Fibroblast of lung (primary cell): Measurements from ENCODE around the gene ARHGDIA.

Experiments
- EZH2 ChIP-seq: IDR thresholded peaks from 2 replicates; pipeline ENCODE4 v1.5.1; 2012; ENCODE audit warnings: low read length, control low read depth, mild to moderate bottlenecking; ENCODE audit errors: missing control alignments
- TF ChIP-seq, protein P1 (sequence below), 2 donors: IDR thresholded peaks in 1 of 2; conservative IDR thresholded peaks in 1 of 2; 1 replicate in 1 of 2; 2 replicates in 1 of 2; pipeline ENCODE4 v1.5.1; 2011 to 2012; ENCODE audit warnings: low read length in 2 of 2, control low read depth in 1 of 2, inconsistent platforms in 1 of 2, low read depth in 1 of 2, mild to moderate bottlenecking in 1 of 2

DNA sequence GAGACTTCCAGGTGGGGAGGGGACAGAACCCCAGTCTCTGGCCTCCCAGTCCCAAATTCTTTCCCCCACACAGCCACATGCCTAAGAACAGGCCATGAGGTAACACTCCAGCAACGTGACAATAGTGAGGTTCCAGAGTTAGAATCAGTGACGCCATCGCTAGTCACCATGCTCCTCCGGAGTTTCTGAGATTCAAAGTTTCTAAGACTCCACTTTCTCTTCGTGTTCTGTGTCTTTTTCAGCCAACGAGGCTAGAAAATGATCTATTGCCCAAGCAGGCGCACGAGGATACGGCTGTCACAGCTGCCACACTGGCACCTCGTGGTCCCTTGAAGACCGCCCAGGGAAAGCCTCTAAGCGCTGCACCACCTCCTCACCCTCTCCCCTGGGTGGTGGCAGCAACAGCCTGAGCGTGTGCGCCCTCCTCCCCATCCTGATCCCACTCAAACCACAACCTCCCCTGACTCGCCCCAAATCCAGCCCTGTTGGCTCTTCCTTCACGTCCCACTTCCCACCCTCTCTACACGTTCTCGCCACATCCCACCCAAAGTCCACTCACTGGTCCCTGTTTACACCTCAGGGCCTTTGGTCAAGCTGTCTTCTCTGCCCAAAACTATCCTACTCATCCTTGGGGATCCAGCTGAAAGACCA lies 39.1 kb downstream of the ARHGDIA start:
- TF ChIP-seq, protein P1, sequence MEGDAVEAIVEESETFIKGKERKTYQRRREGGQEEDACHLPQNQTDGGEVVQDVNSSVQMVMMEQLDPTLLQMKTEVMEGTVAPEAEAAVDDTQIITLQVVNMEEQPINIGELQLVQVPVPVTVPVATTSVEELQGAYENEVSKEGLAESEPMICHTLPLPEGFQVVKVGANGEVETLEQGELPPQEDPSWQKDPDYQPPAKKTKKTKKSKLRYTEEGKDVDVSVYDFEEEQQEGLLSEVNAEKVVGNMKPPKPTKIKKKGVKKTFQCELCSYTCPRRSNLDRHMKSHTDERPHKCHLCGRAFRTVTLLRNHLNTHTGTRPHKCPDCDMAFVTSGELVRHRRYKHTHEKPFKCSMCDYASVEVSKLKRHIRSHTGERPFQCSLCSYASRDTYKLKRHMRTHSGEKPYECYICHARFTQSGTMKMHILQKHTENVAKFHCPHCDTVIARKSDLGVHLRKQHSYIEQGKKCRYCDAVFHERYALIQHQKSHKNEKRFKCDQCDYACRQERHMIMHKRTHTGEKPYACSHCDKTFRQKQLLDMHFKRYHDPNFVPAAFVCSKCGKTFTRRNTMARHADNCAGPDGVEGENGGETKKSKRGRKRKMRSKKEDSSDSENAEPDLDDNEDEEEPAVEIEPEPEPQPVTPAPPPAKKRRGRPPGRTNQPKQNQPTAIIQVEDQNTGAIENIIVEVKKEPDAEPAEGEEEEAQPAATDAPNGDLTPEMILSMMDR (conservative IDR thresholded peaks at IDR 0.05 in 1 of 2, IDR thresholded peaks at IDR 0.05 in 1 of 2; ENCODE audit: low read depth in 1 of 2, low read length in 2 of 2): no peak
- no peak for TF ChIP-seq EZH2
